CD14-positive monocyte (primary cell): ENCODE results near the gene DMWD. TPM values are rescaled to one million over a fixed set of nuclear protein-coding genes. Genes with fewer than 3 reads are reported as not detected.

Experiments
- DNase-seq, 3 donors: peaks; one replicate each; pipeline ENCODE4 v3.0.0-alpha.2; 2011 to 2022
- H2AFZ ChIP-seq: 2 replicates; pipeline ENCODE4 v1.6.0; 2012; ENCODE audit warnings: mild to moderate bottlenecking, low read depth, low read length, inconsistent platforms; ENCODE audit not compliant: insufficient read depth, poor library complexity, severe bottlenecking
- H3K27ac ChIP-seq, 2 donors: 1 replicate in 1 of 2; 2 replicates in 1 of 2; pipeline ENCODE4 v1.5.1; 2012 to 2013; ENCODE audit warnings: low read length in 2 of 2, control low read depth in 1 of 2, inconsistent platforms in 1 of 2, low read depth in 1 of 2, mild to moderate bottlenecking in 1 of 2
- H3K27me3 ChIP-seq, 2 donors: one replicate each; pipeline versions ENCODE4 v1.6.0 to v1.6.1; 2011 to 2013; ENCODE audit warnings: low read length in 2 of 2; ENCODE audit not compliant: control insufficient read depth in 2 of 2, insufficient read depth in 2 of 2
- H3K36me3 ChIP-seq, 2 donors: replicated peaks in 1 of 2; 1 replicate in 1 of 2; 2 replicates in 1 of 2; pipeline versions ENCODE4 v1.5.1 to v1.6.1; 2012 to 2013; ENCODE audit warnings: low read length in 2 of 2, control low read depth in 1 of 2, inconsistent platforms in 1 of 2, mild to moderate bottlenecking in 1 of 2; ENCODE audit not compliant: insufficient read depth in 2 of 2, control insufficient read depth in 1 of 2
- H3K4me1 ChIP-seq, 2 donors: 1 replicate in 1 of 2; 2 replicates in 1 of 2; pipeline versions ENCODE4 v1.5.1 to v1.6.1; 2012 to 2013; ENCODE audit warnings: low read length in 2 of 2, control low read depth in 1 of 2, inconsistent platforms in 1 of 2, mild to moderate bottlenecking in 1 of 2, moderate library complexity in 1 of 2; ENCODE audit not compliant: insufficient read depth in 2 of 2, control insufficient read depth in 1 of 2
- H3K4me2 ChIP-seq: replicated peaks from 2 replicates; pipeline ENCODE3; 2012; ENCODE audit warnings: low read length, moderate library complexity, mild to moderate bottlenecking; ENCODE audit not compliant: poor library complexity, severe bottlenecking; ENCODE audit errors: extremely low read depth
- H3K4me3 ChIP-seq, 3 experiments: fragments of 200-600 bp in 1 of 3; sonication (generic) in 1 of 3; replicated peaks in 1 of 3; 1 replicate in 2 of 3; 2 replicates in 1 of 3; pipeline ENCODE4 v1.5.1; 2011 to 2013; ENCODE audit warnings: low read length in 3 of 3, mild to moderate bottlenecking in 3 of 3, control low read depth in 2 of 3, low read depth in 2 of 3, inconsistent platforms in 1 of 3, moderate library complexity in 1 of 3
- H3K79me2 ChIP-seq: 2 replicates; pipeline ENCODE4 v1.6.0; 2012; ENCODE audit warnings: mild to moderate bottlenecking, control low read depth, inconsistent platforms, low read length, moderate library complexity; ENCODE audit not compliant: insufficient read depth
- H3K9ac ChIP-seq: 2 replicates; pipeline ENCODE4 v1.6.0; 2017; ENCODE audit warnings: low read length, mild to moderate bottlenecking; ENCODE audit not compliant: insufficient read depth, poor library complexity, severe bottlenecking
- H3K9me3 ChIP-seq, 2 donors: replicated peaks in 1 of 2; 1 replicate in 1 of 2; 2 replicates in 1 of 2; pipeline versions ENCODE4 v1.5.1 to v1.6.1; 2012 to 2013; ENCODE audit warnings: low read length in 2 of 2, control low read depth in 1 of 2; ENCODE audit not compliant: control insufficient read depth in 1 of 2, insufficient read depth in 1 of 2
- H4K20me1 ChIP-seq: 2 replicates; pipeline ENCODE4 v1.6.0; 2012; ENCODE audit warnings: mild to moderate bottlenecking, low read length, control low read depth, moderate library complexity; ENCODE audit not compliant: insufficient read depth
- H3K27ac Mint-ChIP-seq, 7 donors: one replicate each; pipeline ENCODE4 v1.8.0; 2020; ENCODE audit warnings: mild to moderate bottlenecking in 7 of 7, mixed read lengths in 7 of 7, moderate library complexity in 6 of 7, inconsistent platforms in 2 of 7
- H3K27me3 Mint-ChIP-seq, 3 donors: one replicate each; pipeline ENCODE4 v1.8.0; 2021 to 2022; ENCODE audit warnings: low read depth in 3 of 3, mild to moderate bottlenecking in 3 of 3, mixed read lengths in 3 of 3, moderate library complexity in 3 of 3, inconsistent platforms in 1 of 3
- H3K36me3 Mint-ChIP-seq, 2 donors: one replicate each; pipeline ENCODE4 v1.8.0; 2020; ENCODE audit warnings: mixed read lengths in 2 of 2, inconsistent platforms in 1 of 2, mild to moderate bottlenecking in 1 of 2
- H3K4me1 Mint-ChIP-seq: one replicate; pipeline ENCODE4 v1.8.0; 2020; ENCODE audit warnings: mild to moderate bottlenecking, mixed read lengths
- H3K4me3 Mint-ChIP-seq, 2 donors: one replicate each; pipeline ENCODE4 v1.8.0; 2020; ENCODE audit warnings: mild to moderate bottlenecking in 2 of 2, mixed read lengths in 2 of 2, moderate library complexity in 1 of 2
- H3K9me3 Mint-ChIP-seq, 7 donors: one replicate each; pipeline ENCODE4 v1.8.0; 2020 to 2022; ENCODE audit warnings: mixed read lengths in 7 of 7, mild to moderate bottlenecking in 6 of 7, moderate library complexity in 6 of 7, inconsistent platforms in 2 of 7
- WGBS: methylation state at CpG from one replicate; pipeline ENCODE4 v1.1.5; 2013; ENCODE audit warnings: missing lambda C conversion rate; ENCODE audit not compliant: insufficient coverage; 5-methylcytosine and 5-hydroxymethylcytosine counted together
- intact Hi-C, 2 donors: fragments of 100-400 bp; cut with micrococcal nuclease; formaldehyde crosslinking; loops; one replicate each; pipeline versions ENCODE4 v1.15.0 to v1.15.1; 2023
- polyA plus RNA-seq, 3 donors: library from polyadenylated mRNA; depleted of rRNA in 1 of 3; unstranded in 2 of 3; stranded (reverse) in 1 of 3; fragments of 300-500 nt in 2 of 3; fragments of >200 nt in 1 of 3; fragmentation: Illumina TruSeq in 2 of 3; gene quantifications; 1 replicate in 2 of 3; 2 replicates in 1 of 3; pipeline ENCODE4 v1.2.3, GENCODE V29; 2012 to 2021
- TF ChIP-seq, protein P1 (sequence below): fragments of 200-600 bp; IDR thresholded peaks from one replicate; pipeline ENCODE4 v1.8.0; 2022; ENCODE audit warnings: antibody characterized with exemption, mild to moderate bottlenecking

DMWD gene
- polyA plus RNA-seq, 3 donors = 1.5 to 3.4 (median 2.4) TPM

GRCh38 chr19:45798995-45799517 lies 6.4 kb upstream of the DMWD start:
- Mint-ChIP-seq H3K27ac (no peak overlapping the region), H3K9me3 (peaks cover 2 to 40% (median 9%) of the 10 kb centered on the region in 7 donors), H3K4me3 (peak overlapping the region in 1 of 2 donors; percentile 81), H3K36me3 (peaks cover 3 to 5% of the 10 kb centered on the region in 2 donors), H3K27me3 (peaks cover 98 to 100% (median 99%) of the 10 kb centered on the region in 3 donors), H3K4me1 (peaks cover 5% of the 10 kb centered on the region)
- Histone ChIP-seq H3K27ac (no peak overlapping the region), H4K20me1 (peaks cover 19% of the 10 kb centered on the region), H3K27me3 (peaks cover 45 to 95% of the 10 kb centered on the region in 2 donors), H2AFZ (no peak overlapping the region), H3K36me3 (no peaks in the 10 kb centered on the region), H3K9ac (no peak overlapping the region), H3K4me3 (no peak overlapping the region), H3K79me2 (no peaks in the 10 kb centered on the region), H3K4me2 (no peak overlapping the region), H3K9me3 (peaks cover 0 to 9% of the 10 kb centered on the region in 2 donors), H3K4me1 (peaks cover under 1 to 2% of the 10 kb centered on the region in 2 donors)
- intact Hi-C loops = loop anchor here (1.0 kb wide), 1 partner anchor 29 kb away; no protein-coding TSS in a partner anchor
- TF ChIP-seq, protein P1, sequence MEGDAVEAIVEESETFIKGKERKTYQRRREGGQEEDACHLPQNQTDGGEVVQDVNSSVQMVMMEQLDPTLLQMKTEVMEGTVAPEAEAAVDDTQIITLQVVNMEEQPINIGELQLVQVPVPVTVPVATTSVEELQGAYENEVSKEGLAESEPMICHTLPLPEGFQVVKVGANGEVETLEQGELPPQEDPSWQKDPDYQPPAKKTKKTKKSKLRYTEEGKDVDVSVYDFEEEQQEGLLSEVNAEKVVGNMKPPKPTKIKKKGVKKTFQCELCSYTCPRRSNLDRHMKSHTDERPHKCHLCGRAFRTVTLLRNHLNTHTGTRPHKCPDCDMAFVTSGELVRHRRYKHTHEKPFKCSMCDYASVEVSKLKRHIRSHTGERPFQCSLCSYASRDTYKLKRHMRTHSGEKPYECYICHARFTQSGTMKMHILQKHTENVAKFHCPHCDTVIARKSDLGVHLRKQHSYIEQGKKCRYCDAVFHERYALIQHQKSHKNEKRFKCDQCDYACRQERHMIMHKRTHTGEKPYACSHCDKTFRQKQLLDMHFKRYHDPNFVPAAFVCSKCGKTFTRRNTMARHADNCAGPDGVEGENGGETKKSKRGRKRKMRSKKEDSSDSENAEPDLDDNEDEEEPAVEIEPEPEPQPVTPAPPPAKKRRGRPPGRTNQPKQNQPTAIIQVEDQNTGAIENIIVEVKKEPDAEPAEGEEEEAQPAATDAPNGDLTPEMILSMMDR = peak; percentile 93
- DNase-seq = peak; percentile 32 to 59 (median 58)
- WGBS = 7% methylated on average over 5 of the region's 10 CpGs

GRCh38 chr19:45794627-45795026 lies 2.0 kb upstream of the DMWD start:
- Histone ChIP-seq H3K79me2 (no peaks in the 10 kb centered on the region), H3K4me1 (peaks cover 35 to 41% of the 10 kb centered on the region in 2 donors), H4K20me1 (peaks cover 50% of the 10 kb centered on the region), H3K4me3 (no peak overlapping the region), H3K36me3 (no peaks in the 10 kb centered on the region), H3K27ac (no peak overlapping the region), H3K4me2 (no peak overlapping the region), H3K27me3 (peaks cover 52 to 77% of the 10 kb centered on the region in 2 donors), H3K9ac (no peak overlapping the region), H3K9me3 (peaks cover 0 to 9% of the 10 kb centered on the region in 2 donors), H2AFZ (no peak overlapping the region)
- TF ChIP-seq, protein P1 = no peak
- Mint-ChIP-seq H3K27ac (no peak overlapping the region), H3K9me3 (peaks cover 6 to 48% (median 25%) of the 10 kb centered on the region in 7 donors), H3K4me3 (peak overlapping the region in 1 of 2 donors; percentile 94), H3K4me1 (peaks cover 37% of the 10 kb centered on the region), H3K27me3 (peaks cover 83 to 91% (median 91%) of the 10 kb centered on the region in 3 donors), H3K36me3 (peaks cover 6 to 12% of the 10 kb centered on the region in 2 donors)
- intact Hi-C loops = no loop called here
- WGBS = 83% methylated on average over 1 of the region's 2 CpGs
- no peak for DNase-seq
